C4-2B (cell line): ENCODE measurements around the gene EMP1.

Experiments
- CTCF ChIP-seq: fragments of 450-650 bp; conservative IDR thresholded peaks from 2 replicates; pipeline ENCODE4 v1.5.1; 2017; ENCODE audit warnings: mild to moderate bottlenecking
- ZFX ChIP-seq: fragments of 450-650 bp; IDR thresholded peaks from 2 replicates; pipeline ENCODE4 v1.6.1; 2017

GRCh38 chr12:13147688-13148484 lies 48.6 kb upstream of the EMP1 start:
- TF ChIP-seq ZFX (no peak), CTCF (no peak)
